OCI-LY3 (cell line): ENCODE results near the gene ASIP.
A peak's percentile ranks its signal among the peaks of the same experiment; 100 is the strongest.

Experiments used
- H2AFZ ChIP-seq: fragments of 200-600, 300-600 bp; shearing (Covaris generic); 2 replicates; pipeline ENCODE4 v1.6.0; 2014; ENCODE audit warnings: antibody characterized with exemption, low read depth, low read length
- H3K27ac ChIP-seq: fragments of 200-600, 300-600 bp; sonication (generic); 2 replicates; pipeline ENCODE4 v1.5.1; 2014; ENCODE audit warnings: mild to moderate bottlenecking, low read length, moderate library complexity, mixed read lengths
- H3K27me3 ChIP-seq: fragments of 200-600, 300-600 bp; sonication (generic); 2 replicates; pipeline ENCODE4 v1.6.1; 2014; ENCODE audit warnings: low read depth, low read length, mixed read lengths
- H3K36me3 ChIP-seq: fragments of 200-600, 300-600 bp; sonication (generic); replicated peaks from 2 replicates; pipeline ENCODE3; 2014; ENCODE audit warnings: low read depth, low read length, mixed read lengths
- H3K4me1 ChIP-seq: fragments of 300-600, 200-600 bp; sonication (generic); 2 replicates; pipeline ENCODE4 v1.6.1; 2014; ENCODE audit warnings: low read length, mixed read lengths
- H3K4me2 ChIP-seq: fragments of 200-600, 300-600 bp; sonication (generic); 2 replicates; pipeline ENCODE4 v1.6.1; 2014; ENCODE audit warnings: low read length, mixed read lengths
- H3K4me3 ChIP-seq: fragments of 300-600, 200-600 bp; sonication (generic); 2 replicates; pipeline ENCODE4 v1.5.1; 2014; ENCODE audit warnings: antibody characterized with exemption, mild to moderate bottlenecking, low read length, moderate library complexity
- H3K79me2 ChIP-seq: fragments of 300-600, 200-600 bp; shearing (Covaris generic); 2 replicates; pipeline ENCODE4 v1.6.1; 2014; ENCODE audit warnings: mild to moderate bottlenecking, low read length, mixed read lengths
- H3K9ac ChIP-seq: fragments of 300-600, 200-600 bp; shearing (Covaris generic); 2 replicates; pipeline ENCODE4 v1.6.0; 2014; ENCODE audit warnings: mild to moderate bottlenecking, low read length, moderate library complexity
- H3K9me3 ChIP-seq: fragments of 200-600, 300-600 bp; shearing (Covaris generic); 2 replicates; pipeline ENCODE4 v1.6.1; 2014; ENCODE audit warnings: low read length, mixed read lengths; ENCODE audit not compliant: insufficient read depth
- H4K20me1 ChIP-seq: fragments of 200-600, 300-600 bp; sonication (generic); 2 replicates; pipeline ENCODE4 v1.6.1; 2016; ENCODE audit warnings: low read length, mixed read lengths; ENCODE audit not compliant: insufficient read depth
- EZH2phosphoT487 ChIP-seq: fragments of 200-600 bp; shearing (Covaris generic); IDR thresholded peaks from 2 replicates; pipeline ENCODE4 v1.6.1; 2018; ENCODE audit warnings: antibody characterized with exemption, mixed run types, low read depth
- TF ChIP-seq, protein P1 (sequence below): fragments of 200-600, 300-600 bp; sonication (generic); IDR thresholded peaks from 2 replicates; pipeline ENCODE4 v1.5.1; 2014; ENCODE audit warnings: antibody characterized with exemption, low read length, low read depth

Gene ASIP

GRCh38 chr20:34302723-34303533, 61.7 kb downstream of the ASIP start, which contains the start of gene AHCY:
AHCY (minus strand) TSS chr20:34303355; CDS start chr20:34303270, 85 bp downstream.
- TF ChIP-seq EZH2phosphoT487: no peak
- TF ChIP-seq, protein P1, sequence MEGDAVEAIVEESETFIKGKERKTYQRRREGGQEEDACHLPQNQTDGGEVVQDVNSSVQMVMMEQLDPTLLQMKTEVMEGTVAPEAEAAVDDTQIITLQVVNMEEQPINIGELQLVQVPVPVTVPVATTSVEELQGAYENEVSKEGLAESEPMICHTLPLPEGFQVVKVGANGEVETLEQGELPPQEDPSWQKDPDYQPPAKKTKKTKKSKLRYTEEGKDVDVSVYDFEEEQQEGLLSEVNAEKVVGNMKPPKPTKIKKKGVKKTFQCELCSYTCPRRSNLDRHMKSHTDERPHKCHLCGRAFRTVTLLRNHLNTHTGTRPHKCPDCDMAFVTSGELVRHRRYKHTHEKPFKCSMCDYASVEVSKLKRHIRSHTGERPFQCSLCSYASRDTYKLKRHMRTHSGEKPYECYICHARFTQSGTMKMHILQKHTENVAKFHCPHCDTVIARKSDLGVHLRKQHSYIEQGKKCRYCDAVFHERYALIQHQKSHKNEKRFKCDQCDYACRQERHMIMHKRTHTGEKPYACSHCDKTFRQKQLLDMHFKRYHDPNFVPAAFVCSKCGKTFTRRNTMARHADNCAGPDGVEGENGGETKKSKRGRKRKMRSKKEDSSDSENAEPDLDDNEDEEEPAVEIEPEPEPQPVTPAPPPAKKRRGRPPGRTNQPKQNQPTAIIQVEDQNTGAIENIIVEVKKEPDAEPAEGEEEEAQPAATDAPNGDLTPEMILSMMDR: 0 out of 2 replicates have a peak, but pooled peaks have one; percentile 6
- Histone ChIP-seq H3K4me3 (peak within 1 kb of the TSS; percentile 81), H3K27me3 (0 out of 2 replicates have a peak, but pooled peaks cover 2% of the 10 kb centered on the region), H3K4me2 (peak within 1 kb of the TSS; percentile 77), H3K9me3 (no peaks in the 10 kb centered on the region), H3K9ac (peak within 1 kb of the TSS; percentile 89), H3K79me2 (peaks cover 50% of the 10 kb centered on the region), H3K27ac (peak within 1 kb of the TSS; percentile 73), H4K20me1 (peaks cover 18% of the 10 kb centered on the region), H3K36me3 (peaks cover 19% of the 10 kb centered on the region), H3K4me1 (peaks cover 42% of the 10 kb centered on the region), H2AFZ (peak within 1 kb of the TSS; percentile 78)

- Histone ChIP-seq H3K4me3 (no peak overlapping the region), H3K9ac (no peak overlapping the region), H2AFZ (no peak overlapping the region), H3K4me1 (peaks cover 21% of the 10 kb centered on the region), H3K27me3 (0 out of 2 replicates have a peak, but pooled peaks cover 2% of the 10 kb centered on the region), H3K79me2 (peaks cover 25% of the 10 kb centered on the region), H3K36me3 (peaks cover 7% of the 10 kb centered on the region), H3K27ac (no peak overlapping the region), H3K4me2 (no peak overlapping the region), H4K20me1 (peaks cover 9% of the 10 kb centered on the region), H3K9me3 (no peaks in the 10 kb centered on the region)
- TF ChIP-seq, protein P1: no peak
- no peak for TF ChIP-seq EZH2phosphoT487
Observed at GRCh38 chr20:34305333-34306230, 64.4 kb downstream of the ASIP start.

GRCh38 chr20:34309691-34310090, 68.5 kb downstream of the ASIP start:
- TF ChIP-seq EZH2phosphoT487: no peak
- TF ChIP-seq, protein P1: no peak
- Histone ChIP-seq H3K36me3 (no peaks in the 10 kb centered on the region), H3K4me2 (no peak overlapping the region), H3K27me3 (peaks cover 13% of the 10 kb centered on the region), H2AFZ (no peak overlapping the region), H3K79me2 (no peaks in the 10 kb centered on the region), H3K27ac (no peak overlapping the region), H3K4me3 (no peak overlapping the region), H3K9me3 (no peaks in the 10 kb centered on the region), H3K4me1 (peaks cover 5% of the 10 kb centered on the region), H4K20me1 (no peaks in the 10 kb centered on the region), H3K9ac (no peak overlapping the region)
